ENCODE measurements around the gene RGS16.

RGS16 gene

DNA sequence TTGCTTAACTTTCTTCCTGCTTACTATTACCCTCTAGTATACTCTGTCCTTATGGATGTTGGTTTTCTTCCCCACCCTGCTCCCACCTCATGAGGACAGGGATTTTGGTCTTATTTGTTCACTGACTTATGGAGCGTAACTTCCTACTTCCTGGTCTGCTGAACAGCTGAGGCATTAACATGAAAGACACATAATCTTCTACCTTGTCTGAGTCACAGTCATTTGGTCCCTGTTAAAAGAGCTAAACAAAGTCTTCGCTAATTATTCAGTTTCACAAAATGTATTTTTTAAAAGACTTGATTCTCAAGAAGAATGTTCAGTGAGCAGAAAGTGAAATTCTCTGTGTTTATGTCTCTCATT, 33.6 kb downstream of the RGS16 start:
- DNase-seq = no peak

DNA sequence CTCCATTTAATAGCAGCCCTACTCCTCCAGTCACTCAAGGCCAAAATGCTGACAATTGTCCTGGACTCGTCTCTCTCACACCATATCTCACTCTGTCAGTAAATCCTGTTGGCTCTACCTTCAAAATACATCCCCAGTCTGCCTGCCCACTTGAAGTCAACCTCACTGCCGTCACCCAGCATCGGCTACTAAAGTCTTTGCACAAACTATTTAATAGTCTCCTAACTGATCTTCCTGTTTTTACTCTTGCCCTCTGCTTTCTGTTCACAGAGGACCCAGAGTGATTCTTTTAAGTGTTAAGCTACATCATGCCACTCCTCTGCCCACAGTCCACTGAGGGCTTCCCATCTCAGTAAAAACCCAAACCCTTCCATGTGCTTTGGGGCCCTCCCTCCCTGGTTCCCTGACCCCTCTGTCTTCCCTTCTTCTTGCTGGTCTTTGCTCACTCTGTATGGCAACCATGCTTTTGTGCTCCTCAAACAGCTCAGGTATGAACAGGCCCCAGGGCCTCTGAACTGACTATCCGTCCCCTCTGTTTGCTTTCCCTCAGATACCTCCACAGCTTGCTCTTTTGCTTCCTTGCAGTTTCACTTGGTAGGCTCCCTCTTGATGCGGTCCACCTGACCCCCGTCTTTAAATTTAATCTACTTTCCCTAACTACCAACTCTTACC, 34.1 kb downstream of the RGS16 start:
- DNase-seq = no peak

- DNase-seq = no peak
These were observed 35.4 kb downstream of the RGS16 start for GRCh38 chr1:182568647-182569284.

GRCh38 chr1:182567629-182568028, 36.6 kb downstream of the RGS16 start:
- no peak for DNase-seq

- DNase-seq = no peak
These were observed 38.7 kb downstream of the RGS16 start for GRCh38 chr1:182565537-182565936.

GRCh38 chr1:182564406-182565004, 39.7 kb downstream of the RGS16 start:
- no peak for DNase-seq

DNA sequence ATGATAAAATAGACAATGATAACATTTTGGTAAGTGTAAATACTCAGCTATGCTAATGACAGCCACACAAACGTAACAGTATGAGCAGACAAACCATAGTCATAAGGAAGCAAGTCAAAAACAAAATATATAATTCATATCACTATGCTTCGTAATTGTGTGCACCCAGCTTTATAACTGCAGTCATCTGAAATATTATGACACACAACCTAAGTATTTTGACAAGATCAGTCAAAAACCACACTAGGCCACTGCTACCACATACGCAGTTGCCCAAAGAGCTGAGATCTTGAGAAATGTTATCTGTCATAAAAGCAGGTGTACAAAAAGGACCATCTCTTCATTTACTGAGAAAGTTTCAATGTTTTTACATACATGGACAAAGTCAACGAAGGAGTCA, 41.1 kb downstream of the RGS16 start:
- DNase-seq = no peak

GRCh38 chr1:182561456-182561855, 42.7 kb downstream of the RGS16 start:
- DNase-seq = no peak

GRCh38 chr1:182560392-182560984, 43.7 kb downstream of the RGS16 start:
- DNase-seq = no peak

GRCh38 chr1:182556279-182556678, 47.9 kb downstream of the RGS16 start:
- DNase-seq = no peak

GRCh38 chr1:182555493-182555892, 48.7 kb downstream of the RGS16 start:
- DNase-seq = no peak

- DNase-seq = no peak
These were observed 51.7 kb downstream of the RGS16 start for GRCh38 chr1:182552527-182552926.

- no peak for DNase-seq
These were observed 54.4 kb downstream of the RGS16 start for GRCh38 chr1:182549811-182550210.

- DNase-seq = no peak
These were observed 54.8 kb downstream of the RGS16 start for GRCh38 chr1:182549346-182549745.

Data from activated CD4-positive, CD25-positive, alpha-beta regulatory T cell (primary cell).